ENCODE data around the gene PPHLN1. TPM values are rescaled to one million over a fixed set of nuclear protein-coding genes. Genes with fewer than 3 reads are reported as not detected.
"Not testable (repeated sequence)": the region's sequence is repeated elsewhere in the genome, so short reads cannot be mapped to it uniquely, and the experiment has no call there.

PPHLN1 gene
- total and polyA plus RNA-seq, 2 donors: 39.6 to 104 TPM

- H3K4me3 ChIP-seq (ENCODE audit: low read depth, low read length): no peak overlapping the region
- H3K27ac ChIP-seq (ENCODE audit: low read depth): no peak overlapping the region
- no peaks in the 10 kb centered on the region for H3K4me1 ChIP-seq (ENCODE audit: insufficient read depth)
- no peak for DNase-seq (ENCODE audit: extremely low spot score)
- 79% methylated on average over 9 of the region's 9 CpGs for WGBS
- no peaks in the 10 kb centered on the region for H3K36me3 ChIP-seq (ENCODE audit: insufficient read depth)
Measured at GRCh38 chr12:42364692-42365091, 38.7 kb downstream of the PPHLN1 start.

DNA sequence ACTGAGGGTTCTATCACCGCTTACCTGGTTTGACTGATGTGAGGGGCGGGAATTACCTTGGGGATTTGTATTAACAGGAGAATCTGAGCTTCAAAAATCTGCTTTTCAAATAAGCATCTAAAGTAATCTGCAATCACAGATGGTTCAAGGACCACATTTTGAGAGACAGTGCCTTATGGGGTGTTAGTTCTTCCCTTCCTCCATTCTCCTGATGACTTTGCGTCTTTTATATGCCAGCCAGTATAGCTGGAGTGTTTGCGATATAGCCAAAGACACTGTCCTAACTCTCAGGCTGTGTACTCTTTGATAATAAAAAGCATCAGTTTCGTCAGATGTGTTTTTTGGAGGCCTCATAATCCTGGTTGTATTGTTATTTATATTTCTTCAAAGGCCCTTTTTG, 39.5 kb downstream of the PPHLN1 start:
- no peaks in the 10 kb centered on the region for H3K36me3 ChIP-seq (ENCODE audit: insufficient read depth)
- 97% methylated on average over 5 of the region's 5 CpGs for WGBS
- no peak overlapping the region for H3K4me3 ChIP-seq (ENCODE audit: low read depth, low read length)
- DNase-seq (ENCODE audit: extremely low spot score): no peak
- no peaks in the 10 kb centered on the region for H3K4me1 ChIP-seq (ENCODE audit: insufficient read depth)
- H3K27ac ChIP-seq (ENCODE audit: low read depth): no peak overlapping the region

GRCh38 chr12:42370013-42370412, 44.0 kb downstream of the PPHLN1 start:
- H3K4me1 ChIP-seq (ENCODE audit: insufficient read depth): no peaks in the 10 kb centered on the region
- no peak for DNase-seq (ENCODE audit: extremely low spot score)
- no peak overlapping the region for H3K4me3 ChIP-seq (ENCODE audit: low read depth, low read length)
- WGBS: 79% methylated on average over 4 of the region's 4 CpGs
- H3K36me3 ChIP-seq (ENCODE audit: insufficient read depth): no peaks in the 10 kb centered on the region
- H3K27ac ChIP-seq (ENCODE audit: low read depth): no peak overlapping the region

- Histone ChIP-seq H3K4me1 (ENCODE audit: insufficient read depth) (no peaks in the 10 kb centered on the region), H3K27ac (ENCODE audit: low read depth) (no peak overlapping the region), H3K4me3 (ENCODE audit: low read depth, low read length) (no peak overlapping the region), H3K36me3 (ENCODE audit: insufficient read depth) (peaks cover 1% of the 10 kb centered on the region)
- WGBS: 83% methylated on average over 2 of the region's 2 CpGs
- no peak for DNase-seq (ENCODE audit: extremely low spot score)
Measured at GRCh38 chr12:42372154-42372791, 46.3 kb downstream of the PPHLN1 start.

DNA sequence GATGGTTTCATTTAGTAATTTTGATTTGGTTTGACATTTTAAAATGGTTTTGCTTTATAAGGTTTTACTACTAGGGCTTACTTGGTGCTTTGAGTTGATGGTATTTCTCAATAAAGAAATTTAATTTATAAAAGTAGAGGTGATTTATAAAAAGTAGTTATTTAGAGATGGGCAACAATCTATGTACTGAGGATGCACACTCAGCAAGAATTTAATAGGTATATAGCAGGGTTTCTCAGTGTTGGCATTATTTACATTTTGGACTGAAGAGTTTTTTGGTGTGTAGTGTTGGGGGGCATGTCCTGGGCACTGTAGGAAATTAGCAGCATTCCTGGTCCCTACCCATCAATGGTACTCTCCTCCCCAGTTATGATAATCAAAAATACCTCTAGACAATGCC, 47.7 kb downstream of the PPHLN1 start:
- Histone ChIP-seq H3K4me1 (ENCODE audit: insufficient read depth) (no peaks in the 10 kb centered on the region), H3K36me3 (ENCODE audit: insufficient read depth) (peaks cover 1% of the 10 kb centered on the region), H3K4me3 (ENCODE audit: low read depth, low read length) (no peak overlapping the region), H3K27ac (ENCODE audit: low read depth) (no peak overlapping the region)
- no peak for DNase-seq (ENCODE audit: extremely low spot score)

- DNase-seq (ENCODE audit: extremely low spot score): no peak
- Histone ChIP-seq H3K27ac (ENCODE audit: low read depth) (no peak overlapping the region), H3K4me1 (ENCODE audit: insufficient read depth) (no peaks in the 10 kb centered on the region), H3K36me3 (ENCODE audit: insufficient read depth) (peaks cover 1% of the 10 kb centered on the region), H3K4me3 (ENCODE audit: low read depth, low read length) (no peak overlapping the region)
- WGBS: 45% methylated on average over 1 of the region's 1 CpG
Measured at GRCh38 chr12:42380733-42381132, 54.8 kb downstream of the PPHLN1 start.

DNA sequence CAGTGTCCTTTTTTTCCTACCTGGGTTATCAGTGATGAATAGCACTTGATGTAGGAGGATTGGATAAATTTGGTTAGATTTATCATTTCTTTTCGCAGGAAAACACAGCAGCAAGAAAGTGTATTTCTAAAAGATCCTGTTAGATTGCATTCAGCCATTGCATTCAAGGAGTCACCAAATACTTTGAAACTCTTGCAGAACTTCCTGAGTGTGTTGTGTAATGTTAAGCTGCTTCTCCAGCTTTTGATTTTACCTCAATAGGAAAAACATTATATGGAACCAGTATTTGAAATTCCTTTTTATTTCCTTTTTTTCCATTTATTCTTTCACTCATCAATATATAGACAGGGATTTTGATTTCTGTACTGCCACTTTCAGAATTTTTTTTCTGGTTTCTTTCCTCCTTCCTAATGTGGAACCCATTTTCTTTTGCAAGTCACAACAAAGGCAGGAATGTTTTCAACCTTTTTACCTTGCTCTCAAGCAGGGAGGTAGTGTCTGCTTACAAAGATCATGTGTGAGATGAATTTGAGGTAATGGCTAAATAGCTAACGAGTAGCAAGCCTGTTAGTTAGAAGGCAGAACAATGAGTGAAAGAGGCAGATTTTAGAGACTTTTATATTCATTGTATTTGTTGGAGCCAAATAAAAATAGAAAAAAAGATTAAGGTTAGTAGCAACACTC, 56.2 kb downstream of the PPHLN1 start:
- H3K4me1 ChIP-seq (ENCODE audit: insufficient read depth): no peaks in the 10 kb centered on the region
- no peaks in the 10 kb centered on the region for H3K36me3 ChIP-seq (ENCODE audit: insufficient read depth)
- WGBS: 87% methylated on average over 2 of the region's 2 CpGs
- DNase-seq (ENCODE audit: extremely low spot score): peak; percentile 13
- H3K4me3 ChIP-seq (ENCODE audit: low read depth, low read length): no peak overlapping the region
- H3K27ac ChIP-seq (ENCODE audit: low read depth): no peak overlapping the region

GRCh38 chr12:42385326-42385841, 59.4 kb downstream of the PPHLN1 start:
- DNase-seq (ENCODE audit: extremely low spot score): no peak
- H3K4me3 ChIP-seq (ENCODE audit: low read depth, low read length): no peak overlapping the region
- WGBS: 94% methylated on average over 3 of the region's 3 CpGs
- H3K36me3 ChIP-seq (ENCODE audit: insufficient read depth): peaks cover 4% of the 10 kb centered on the region
- no peaks in the 10 kb centered on the region for H3K4me1 ChIP-seq (ENCODE audit: insufficient read depth)
- no peak overlapping the region for H3K27ac ChIP-seq (ENCODE audit: low read depth)

- no peak overlapping the region for H3K4me3 ChIP-seq (ENCODE audit: low read depth, low read length)
- H3K36me3 ChIP-seq (ENCODE audit: insufficient read depth): peaks cover 4% of the 10 kb centered on the region
- no peak for DNase-seq (ENCODE audit: extremely low spot score)
- WGBS: 32% methylated on average over 2 of the region's 2 CpGs
- no peak overlapping the region for H3K27ac ChIP-seq (ENCODE audit: low read depth)
- H3K4me1 ChIP-seq (ENCODE audit: insufficient read depth): no peaks in the 10 kb centered on the region
Measured at GRCh38 chr12:42386308-42386707, 60.3 kb downstream of the PPHLN1 start.

DNA sequence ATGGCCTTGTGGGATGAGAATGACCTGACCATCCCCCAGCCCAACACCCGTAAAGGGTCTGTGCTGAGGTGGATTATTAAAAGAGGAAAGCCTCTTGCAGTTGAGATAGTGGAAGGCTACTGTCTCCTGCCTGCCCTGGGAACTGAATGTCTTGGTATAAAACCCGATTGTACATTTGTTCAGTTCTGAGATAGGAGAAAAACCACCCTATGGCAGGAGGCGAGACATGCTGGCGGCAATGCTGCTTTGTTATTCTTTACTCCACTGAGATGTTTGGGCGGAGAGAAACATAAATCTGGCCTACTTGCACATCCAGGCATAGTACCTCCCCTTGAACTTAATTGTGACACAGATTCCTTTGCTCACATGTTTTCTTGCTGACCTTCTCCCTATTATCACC, 62.1 kb downstream of the PPHLN1 start:
- H3K27ac ChIP-seq (ENCODE audit: low read depth); H3K4me3 ChIP-seq (ENCODE audit: low read depth, low read length); H3K36me3 ChIP-seq (ENCODE audit: insufficient read depth); DNase-seq (ENCODE audit: extremely low spot score); H3K4me1 ChIP-seq (ENCODE audit: insufficient read depth): not testable (repeated sequence)
- WGBS: 89% methylated on average over 5 of the region's 5 CpGs

DNA sequence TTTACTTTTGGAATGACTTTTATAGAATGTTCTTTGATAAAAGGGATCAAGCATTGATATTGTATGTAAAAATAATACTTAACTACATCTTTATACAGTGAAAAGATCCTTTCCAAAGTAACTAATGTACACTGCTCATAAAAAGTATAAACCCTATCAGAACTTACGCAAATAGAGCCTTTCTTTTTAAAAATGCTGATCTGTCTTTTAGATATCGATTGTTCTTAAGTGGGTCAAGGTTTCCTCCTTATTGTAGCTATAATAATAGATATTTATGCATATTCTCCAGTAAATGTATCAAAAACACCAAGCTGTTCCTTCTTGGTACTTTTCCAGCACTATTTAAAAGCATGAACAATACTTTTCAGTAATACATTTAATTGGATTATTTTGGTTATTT, 68.5 kb downstream of the PPHLN1 start:
- no peak overlapping the region for H3K27ac ChIP-seq (ENCODE audit: low read depth)
- H3K36me3 ChIP-seq (ENCODE audit: insufficient read depth): peaks cover 4% of the 10 kb centered on the region
- WGBS: 59% methylated on average over 2 of the region's 2 CpGs
- no peaks in the 10 kb centered on the region for H3K4me1 ChIP-seq (ENCODE audit: insufficient read depth)
- H3K4me3 ChIP-seq (ENCODE audit: low read depth, low read length): no peak overlapping the region
- no peak for DNase-seq (ENCODE audit: extremely low spot score)

GRCh38 chr12:42396473-42397259, 70.7 kb downstream of the PPHLN1 start:
- Histone ChIP-seq H3K36me3 (ENCODE audit: insufficient read depth) (no peaks in the 10 kb centered on the region), H3K27ac (ENCODE audit: low read depth) (no peak overlapping the region), H3K4me3 (ENCODE audit: low read depth, low read length) (no peak overlapping the region), H3K4me1 (ENCODE audit: insufficient read depth) (no peaks in the 10 kb centered on the region)
- 94% methylated on average over 3 of the region's 3 CpGs for WGBS
- DNase-seq (ENCODE audit: extremely low spot score): no peak

- Histone ChIP-seq H3K4me1 (ENCODE audit: insufficient read depth) (no peaks in the 10 kb centered on the region), H3K27ac (ENCODE audit: low read depth) (no peak overlapping the region), H3K4me3 (ENCODE audit: low read depth, low read length) (no peak overlapping the region)
Measured at GRCh38 chr12:42402821-42403411, 76.9 kb downstream of the PPHLN1 start.

More at GRCh38 chr12:42402821-42403411, 76.9 kb downstream of the PPHLN1 start:
- H3K36me3 ChIP-seq (ENCODE audit: insufficient read depth): no peaks in the 10 kb centered on the region
- DNase-seq (ENCODE audit: extremely low spot score): no peak
